Stimulated activated CD8-positive, alpha-beta memory T cell treated with anti-CD3 and anti-CD28 coated beads, Interleukin-2, amount 100 ng/mL, for 1 hour (primary cell): ENCODE results near the gene SHROOM3.
"Not testable (repeated sequence)": the region's sequence is repeated elsewhere in the genome, so short reads cannot be mapped to it uniquely, and the experiment has no call there.

Experiments
- DNase-seq, 2 donors: peaks; one replicate each; pipeline ENCODE4 v3.0.0-alpha.2; 2020; ENCODE audit warnings: low read depth in 2 of 2

Gene SHROOM3

DNA sequence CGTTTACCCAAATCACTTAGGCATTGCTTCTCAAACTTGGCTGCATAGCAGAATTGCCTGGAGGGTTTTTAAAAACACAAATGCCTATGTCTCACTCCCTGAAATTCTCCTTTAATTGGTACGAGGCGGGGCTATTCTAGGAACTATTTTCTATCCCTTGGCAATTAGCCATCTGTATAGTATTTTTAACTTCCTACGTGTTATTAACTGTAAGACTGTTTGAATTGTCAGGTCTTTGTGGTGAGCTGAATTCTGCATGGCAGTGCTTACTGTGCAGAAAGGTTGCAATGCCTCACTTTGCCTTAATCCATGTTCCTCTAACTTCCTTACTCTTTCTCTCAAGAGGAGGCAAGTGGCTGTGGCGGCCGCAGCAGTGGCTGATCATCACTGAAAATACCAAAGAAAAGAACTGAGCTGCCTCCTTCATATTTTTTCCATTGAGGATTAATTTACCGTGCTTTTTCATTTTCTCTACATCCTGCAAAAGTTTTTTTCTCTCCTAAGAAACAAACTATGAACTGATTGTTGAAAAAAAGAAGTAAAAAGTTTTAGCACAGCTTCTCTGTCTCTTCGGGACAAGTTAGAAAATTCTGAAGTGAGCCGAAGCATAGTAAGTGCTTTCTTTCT, at the start of gene SHROOM3:
SHROOM3 (plus strand) TSS at position 329 of the 627 bp plus-strand sequence. CDS start 824 bp downstream, outside the sequence.
- DNase-seq: no peak

- DNase-seq: no peak
Observed at GRCh38 chr4:76385974-76386373, 49.1 kb upstream of the SHROOM3 start.

DNA sequence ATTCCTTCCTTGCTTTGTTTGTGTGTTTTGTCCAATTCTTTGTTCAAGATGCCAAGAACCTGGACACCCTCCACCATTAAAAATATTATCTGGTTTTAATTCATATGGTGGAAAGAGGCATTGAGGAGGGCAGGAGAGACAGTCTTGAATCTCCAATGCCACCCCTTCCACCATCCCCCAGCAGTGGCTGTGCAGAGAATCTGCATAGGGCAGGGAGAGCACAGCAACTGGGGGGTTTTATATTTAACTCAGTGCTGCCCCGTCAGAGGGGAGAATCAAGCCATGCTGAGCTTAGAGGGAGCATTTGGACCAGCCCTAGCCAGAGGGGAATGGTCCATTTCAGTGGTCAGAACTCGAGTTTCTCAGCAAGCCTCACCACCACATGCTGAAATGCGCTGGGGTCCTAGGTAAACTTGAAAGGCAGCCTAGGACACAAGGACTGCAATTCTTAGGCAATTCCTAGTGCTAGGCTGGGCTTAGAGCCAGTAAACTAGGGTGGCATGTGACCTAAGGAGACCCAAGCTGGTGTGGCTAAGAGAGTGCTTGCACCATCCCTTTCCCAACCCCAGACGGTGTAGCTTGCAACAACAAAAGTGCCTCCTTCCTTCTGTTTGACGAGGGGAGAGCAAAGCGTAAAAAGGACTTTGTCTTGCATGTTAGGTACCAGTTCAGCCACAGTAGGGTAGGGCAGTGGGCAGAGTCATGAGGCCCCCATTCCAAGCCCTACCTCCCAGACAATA, 48.3 kb upstream of the SHROOM3 start:
- no peak for DNase-seq

GRCh38 chr4:76388160-76388908, 46.7 kb upstream of the SHROOM3 start:
- no peak for DNase-seq

GRCh38 chr4:76401654-76402053, 33.4 kb upstream of the SHROOM3 start:
- no peak for DNase-seq

DNA sequence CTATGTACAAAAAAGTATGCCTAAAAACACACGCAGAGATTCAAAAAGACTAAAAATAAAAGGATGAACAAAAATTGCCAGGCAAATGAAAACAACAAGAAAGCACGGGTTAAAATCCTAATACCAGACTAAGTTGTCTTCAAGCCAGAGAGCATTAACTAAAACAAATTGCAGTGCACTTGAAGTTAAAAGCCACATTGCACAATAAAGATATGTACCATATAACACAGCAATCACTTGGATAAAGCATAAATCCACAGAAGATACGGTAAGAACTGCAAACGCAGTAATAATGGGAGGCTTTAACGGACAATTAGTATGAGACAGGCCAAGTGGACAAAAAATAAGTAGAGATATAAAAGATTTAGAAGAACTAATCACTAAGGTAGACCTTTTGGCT, 28.9 kb upstream of the SHROOM3 start:
- no peak for DNase-seq

DNA sequence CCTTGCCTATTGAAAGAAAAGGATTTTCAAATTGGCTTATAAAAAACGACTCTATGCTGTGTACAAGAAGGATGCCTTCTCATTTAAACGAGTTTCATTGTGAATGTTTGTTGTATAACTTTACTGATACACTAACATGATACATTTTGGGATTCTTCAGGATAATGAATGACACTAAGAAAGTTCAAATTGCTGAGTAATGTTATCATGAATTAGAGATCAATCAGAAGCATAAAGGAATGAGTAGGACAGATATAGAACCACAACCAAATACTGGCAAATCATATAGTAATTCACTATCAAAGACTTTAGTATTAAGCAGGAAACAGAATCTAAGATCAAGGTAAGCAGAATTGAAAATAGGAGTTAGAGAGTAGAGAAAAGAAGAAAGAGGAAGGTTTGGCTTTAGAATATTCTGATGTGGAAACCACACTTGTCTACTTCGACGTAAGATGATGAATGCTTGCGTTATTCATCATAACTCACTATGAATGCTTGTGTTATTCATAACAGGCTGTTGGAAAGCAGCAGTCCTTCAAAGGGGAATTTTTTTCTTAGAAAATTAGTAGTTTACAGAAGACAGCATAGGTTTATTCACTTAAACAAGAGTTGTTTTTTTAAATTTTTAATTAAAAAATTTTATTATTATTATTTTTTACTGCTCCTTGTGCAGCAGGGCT, 27.4 kb upstream of the SHROOM3 start:
- no peak for DNase-seq

- DNase-seq: no peak
Observed at GRCh38 chr4:76410636-76411035, 24.4 kb upstream of the SHROOM3 start.

GRCh38 chr4:76420188-76420761, 14.8 kb upstream of the SHROOM3 start:
- DNase-seq: no peak

- no peak for DNase-seq
Observed at GRCh38 chr4:76420762-76421581, 14.1 kb upstream of the SHROOM3 start, which contains the start of gene CCDC158. Gene CCDC158 (minus strand): TSS chr4:76421141. CDS start chr4:76403207, 17,934 bp downstream.

- not testable (repeated sequence) for DNase-seq
Observed at GRCh38 chr4:76423159-76423558, 11.9 kb upstream of the SHROOM3 start.

- no peak for DNase-seq
Observed at GRCh38 chr4:76426272-76426671, 8.8 kb upstream of the SHROOM3 start.

DNA sequence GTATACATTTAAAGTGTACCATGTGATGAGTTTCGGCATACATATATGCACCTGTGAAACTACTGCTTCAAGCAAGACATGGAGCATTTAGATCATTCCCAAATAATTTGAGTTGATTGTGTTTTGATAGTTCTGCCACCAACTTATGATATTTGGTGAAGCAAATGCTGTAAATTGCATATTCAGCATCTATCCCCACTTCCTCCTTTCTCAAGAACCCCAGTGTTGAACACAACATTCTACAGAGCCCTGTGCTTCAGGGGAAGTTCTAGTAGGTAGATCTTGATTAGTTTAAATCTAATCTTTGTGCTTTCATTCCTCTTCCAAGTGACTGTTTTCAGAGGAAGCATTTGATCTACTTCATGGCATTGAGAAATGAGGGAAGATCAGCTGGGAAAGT, 5.4 kb upstream of the SHROOM3 start:
- DNase-seq: no peak

DNA sequence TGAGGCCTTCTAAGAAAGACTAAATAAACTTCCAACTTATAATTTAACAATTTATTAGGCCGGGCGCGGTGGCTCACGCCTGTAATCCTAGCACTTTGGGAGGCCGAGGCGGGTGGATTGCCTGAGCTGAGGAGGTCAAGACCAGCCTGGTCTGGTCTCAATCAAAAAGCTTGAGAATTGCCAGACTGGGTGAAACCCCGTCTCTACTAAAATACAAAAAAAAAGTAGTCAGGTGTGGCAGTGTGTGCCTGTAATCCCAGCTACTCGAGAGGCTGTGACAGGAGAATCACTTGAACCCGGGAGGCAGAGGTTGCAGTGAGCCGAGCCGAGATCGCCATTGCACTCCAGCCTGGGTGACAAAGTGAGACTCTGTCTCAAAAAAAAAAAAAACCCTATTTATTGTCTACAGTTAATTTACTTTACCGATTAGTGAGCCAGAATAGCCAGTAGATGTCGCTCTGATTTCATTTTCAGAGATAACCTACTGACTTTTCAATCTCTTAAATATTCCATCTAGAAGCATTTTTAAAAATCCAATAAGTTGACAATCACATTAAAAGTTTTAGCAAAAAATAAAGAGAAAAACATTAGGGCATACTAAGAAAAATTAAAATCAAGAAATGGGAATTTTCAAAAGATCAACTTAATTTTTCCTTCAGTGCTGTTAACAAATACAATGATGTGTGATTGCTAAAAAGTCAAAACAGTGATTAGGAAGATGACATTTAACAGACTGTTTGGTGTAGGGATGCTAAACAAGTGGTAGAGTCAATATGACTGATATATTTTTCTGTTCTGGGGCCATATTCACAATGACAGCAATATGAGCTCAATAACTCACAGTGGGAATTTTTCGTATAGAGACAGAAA, 4.3 kb upstream of the SHROOM3 start:
- no peak for DNase-seq

GRCh38 chr4:76435528-76436319, 695 bp downstream of the SHROOM3 start:
- DNase-seq: no peak

DNA sequence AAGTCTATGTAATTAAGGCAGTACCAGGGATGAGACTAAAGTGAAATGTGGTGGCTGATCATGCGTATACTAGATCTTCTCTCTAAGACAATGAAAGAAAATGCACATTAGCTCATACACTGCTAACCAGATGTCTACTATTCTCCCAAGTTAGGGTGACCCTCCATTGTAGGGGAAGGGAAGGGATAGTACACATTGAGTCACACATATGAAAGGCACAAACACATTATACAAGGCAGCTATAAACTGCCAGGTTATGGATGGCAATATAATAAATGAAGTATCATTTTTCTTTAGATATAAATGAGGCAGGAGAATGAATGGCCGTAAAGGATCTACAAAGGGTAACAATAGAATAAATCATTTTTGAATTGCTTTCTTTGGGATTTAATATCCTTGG, 4.5 kb downstream of the SHROOM3 start:
- DNase-seq: no peak

DNA sequence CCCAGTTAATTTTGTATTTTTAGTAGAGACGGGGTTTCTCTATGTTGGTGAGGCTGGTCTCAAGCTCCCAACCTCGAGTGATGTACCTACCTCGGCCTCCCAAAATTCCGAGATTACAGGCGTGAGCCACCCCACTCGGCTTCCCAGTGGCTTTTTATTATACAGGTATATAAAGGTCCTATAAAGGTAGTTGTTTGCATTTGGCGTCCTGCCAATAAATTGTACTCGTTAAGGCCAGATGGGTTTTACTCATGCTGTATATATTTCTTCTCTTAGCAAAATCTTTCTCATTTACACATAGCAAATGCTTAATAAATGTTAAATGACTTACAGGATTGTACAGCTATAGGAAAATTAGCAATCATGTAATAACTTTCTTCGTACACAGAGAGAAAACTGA, 6.9 kb downstream of the SHROOM3 start:
- DNase-seq: no peak

- DNase-seq: no peak
Observed at GRCh38 chr4:76442807-76443206, 7.8 kb downstream of the SHROOM3 start.

GRCh38 chr4:76443376-76443775, 8.3 kb downstream of the SHROOM3 start:
- no peak for DNase-seq
